Stimulated activated naive CD4-positive, alpha-beta T cell (primary cell): ENCODE measurements around the gene IKBIP.
"Not testable (repeated sequence)": the region's sequence is repeated elsewhere in the genome, so short reads cannot be mapped to it uniquely, and the experiment has no call there.

Experiments
- DNase-seq, 6 experiments: peaks; one replicate each; lab custom pipeline; 2025; lab: John Stamatoyannopoulos, UW

Gene IKBIP

DNA sequence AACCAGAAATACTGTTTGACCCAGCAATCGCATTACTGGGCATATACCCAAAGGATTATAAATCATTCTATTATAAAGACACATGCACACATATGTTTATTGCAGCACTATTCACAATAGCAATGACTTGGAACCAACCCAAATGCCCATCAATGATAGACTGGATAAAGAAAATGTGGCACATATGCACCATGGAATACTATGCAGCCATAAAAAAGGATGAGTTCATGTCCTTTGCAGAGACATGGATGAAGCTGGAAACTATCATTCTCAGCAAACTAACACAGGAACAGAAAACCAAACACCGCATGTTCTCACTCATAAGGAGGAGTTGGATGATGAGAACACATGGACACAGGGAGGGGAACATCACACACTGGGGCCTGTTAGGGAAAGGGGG lies 67.8 kb downstream of the IKBIP start:
- not testable (repeated sequence) for DNase-seq

DNA sequence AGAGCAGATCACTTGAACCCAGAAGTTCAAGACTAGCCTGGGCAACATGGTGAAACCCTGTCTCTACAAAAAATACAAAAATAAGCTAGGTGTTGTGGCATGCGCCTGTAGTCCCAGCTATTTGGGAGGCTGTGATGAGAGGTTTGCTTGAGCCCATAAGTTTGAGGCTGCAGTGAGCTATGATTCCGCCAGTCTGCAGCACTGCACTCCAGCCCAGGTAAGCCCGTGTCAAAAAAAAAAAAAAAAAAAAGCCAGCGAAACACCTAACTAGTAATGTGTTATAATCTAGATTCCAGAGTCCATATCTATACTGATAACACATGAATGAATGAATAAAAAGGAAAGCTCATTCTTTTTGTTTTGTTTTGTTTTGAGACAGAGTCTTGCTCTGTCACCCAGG lies 69.6 kb downstream of the IKBIP start:
- DNase-seq, result no peak
